Natural killer cell treated with Interleukin-12 subunit alpha and Interleukin-12 subunit beta and Interleukin-15 and Interleukin-18, amount 100 ng/mL, for 72 hours (primary cell): ENCODE results near the gene ZBBX. TPM values are rescaled to one million over a fixed set of nuclear protein-coding genes. Genes with fewer than 3 reads are reported as not detected.

Experiments used
- ATAC-seq, 2 donors: fragments of 150-1000 bp; cut with Tn5 transposase in 1 of 2; sonication (Bioruptor Pico), chemical (Tn5 transposase) in 1 of 2; 2 replicates each; pipeline ENCODE4 v1.10.0; 2021
- DNase-seq: peaks from one replicate; pipeline ENCODE4 v3.0.0; 2022; ENCODE audit warnings: low spot score
- H3K27ac Mint-ChIP-seq, 2 donors: 1 replicate in 1 of 2; 2 replicates in 1 of 2; pipeline ENCODE4 v1.8.0; 2022; ENCODE audit warnings: mixed read lengths in 2 of 2, mild to moderate bottlenecking in 1 of 2, moderate library complexity in 1 of 2
- H3K27me3 Mint-ChIP-seq, 2 donors: 1 replicate in 1 of 2; 2 replicates in 1 of 2; pipeline ENCODE4 v1.8.0; 2022; ENCODE audit warnings: mixed read lengths in 2 of 2
- H3K36me3 Mint-ChIP-seq: one replicate; pipeline ENCODE4 v1.8.0; 2022; ENCODE audit warnings: mixed read lengths
- H3K4me1 Mint-ChIP-seq, 2 donors: 1 replicate in 1 of 2; 2 replicates in 1 of 2; pipeline ENCODE4 v1.8.0; 2022; ENCODE audit warnings: low read depth in 2 of 2, mixed read lengths in 2 of 2, mild to moderate bottlenecking in 1 of 2
- H3K4me3 Mint-ChIP-seq: one replicate; pipeline ENCODE4 v1.8.0; 2022; ENCODE audit warnings: mixed read lengths
- H3K9me3 Mint-ChIP-seq: 2 replicates; pipeline ENCODE4 v1.8.0; 2022; ENCODE audit warnings: mixed read lengths
- total RNA-seq, 2 donors: library from RNA; stranded (reverse); gene quantifications; one replicate each; pipeline ENCODE4 v1.2.3, GENCODE V29; 2022

Gene ZBBX
- total RNA-seq, 2 donors from 2014 or later: not detected

GRCh38 chr3:167355446-167355845 is 24.7 kb downstream of the ZBBX start:
- no peak overlapping the region for H3K4me3 Mint-ChIP-seq
- H3K27me3 Mint-ChIP-seq: no peaks in the 10 kb centered on the region
- no peak for DNase-seq
- peaks cover 5% of the 10 kb centered on the region for H3K9me3 Mint-ChIP-seq
- H3K36me3 Mint-ChIP-seq: no peaks in the 10 kb centered on the region
- ATAC-seq: no peak
- H3K27ac Mint-ChIP-seq: no peak overlapping the region
- no peaks in the 10 kb centered on the region for H3K4me1 Mint-ChIP-seq

GRCh38 chr3:167354751-167355150 is 25.3 kb downstream of the ZBBX start:
- Mint-ChIP-seq H3K4me3 (no peak overlapping the region), H3K27me3 (no peaks in the 10 kb centered on the region), H3K4me1 (no peaks in the 10 kb centered on the region), H3K9me3 (peaks cover 5% of the 10 kb centered on the region), H3K27ac (no peak overlapping the region), H3K36me3 (no peaks in the 10 kb centered on the region)
- ATAC-seq (no peak), DNase-seq (no peak)

- no peaks in the 10 kb centered on the region for H3K9me3 Mint-ChIP-seq
- DNase-seq: no peak
- no peak overlapping the region for H3K4me3 Mint-ChIP-seq
- no peaks in the 10 kb centered on the region for H3K4me1 Mint-ChIP-seq
- H3K27ac Mint-ChIP-seq: no peak overlapping the region
- no peaks in the 10 kb centered on the region for H3K36me3 Mint-ChIP-seq
- H3K27me3 Mint-ChIP-seq: no peaks in the 10 kb centered on the region
- ATAC-seq: no peak
Observed at GRCh38 chr3:167350245-167350862, 29.7 kb downstream of the ZBBX start.

GRCh38 chr3:167346171-167346570 is 33.9 kb downstream of the ZBBX start:
- no peaks in the 10 kb centered on the region for H3K27me3 Mint-ChIP-seq
- no peaks in the 10 kb centered on the region for H3K36me3 Mint-ChIP-seq
- no peak overlapping the region for H3K27ac Mint-ChIP-seq
- no peaks in the 10 kb centered on the region for H3K9me3 Mint-ChIP-seq
- no peak overlapping the region for H3K4me3 Mint-ChIP-seq
- H3K4me1 Mint-ChIP-seq: no peaks in the 10 kb centered on the region
- DNase-seq (no peak), ATAC-seq (no peak)

GRCh38 chr3:167330993-167331785 is 48.9 kb downstream of the ZBBX start:
- Mint-ChIP-seq H3K4me1 (no peaks in the 10 kb centered on the region), H3K36me3 (no peaks in the 10 kb centered on the region), H3K27me3 (no peaks in the 10 kb centered on the region), H3K27ac (no peak overlapping the region), H3K4me3 (no peak overlapping the region), H3K9me3 (peaks cover 17% of the 10 kb centered on the region)
- no peak for ATAC-seq
- no peak for DNase-seq

- no peak overlapping the region for H3K4me3 Mint-ChIP-seq
- H3K36me3 Mint-ChIP-seq: no peaks in the 10 kb centered on the region
- no peak overlapping the region for H3K27ac Mint-ChIP-seq
- ATAC-seq: no peak
- DNase-seq: no peak
- H3K9me3 Mint-ChIP-seq: peaks cover 19% of the 10 kb centered on the region
- H3K4me1 Mint-ChIP-seq: no peaks in the 10 kb centered on the region
- H3K27me3 Mint-ChIP-seq: no peaks in the 10 kb centered on the region
Observed at GRCh38 chr3:167323572-167323971, 56.5 kb downstream of the ZBBX start.

GRCh38 chr3:167318996-167319615 is 61.0 kb downstream of the ZBBX start:
- Mint-ChIP-seq H3K27ac (no peak overlapping the region), H3K4me3 (no peak overlapping the region), H3K4me1 (no peaks in the 10 kb centered on the region)

GRCh38 chr3:167318306-167318705 is 61.8 kb downstream of the ZBBX start:
- Mint-ChIP-seq H3K27ac (no peak overlapping the region), H3K4me3 (no peak overlapping the region), H3K36me3 (no peaks in the 10 kb centered on the region), H3K9me3 (peaks cover 9% of the 10 kb centered on the region), H3K27me3 (no peaks in the 10 kb centered on the region), H3K4me1 (no peaks in the 10 kb centered on the region)
- ATAC-seq (no peak), DNase-seq (no peak)

More at GRCh38 chr3:167318996-167319615, 61.0 kb downstream of the ZBBX start:
- Mint-ChIP-seq H3K27me3 (no peaks in the 10 kb centered on the region), H3K9me3 (peaks cover 9% of the 10 kb centered on the region), H3K36me3 (no peaks in the 10 kb centered on the region)
- ATAC-seq: no peak
- DNase-seq: no peak

- Mint-ChIP-seq H3K27me3 (no peaks in the 10 kb centered on the region), H3K36me3 (no peaks in the 10 kb centered on the region), H3K9me3 (peaks cover 12% of the 10 kb centered on the region), H3K4me3 (no peak overlapping the region), H3K4me1 (no peaks in the 10 kb centered on the region), H3K27ac (no peak overlapping the region)
- ATAC-seq (no peak), DNase-seq (no peak)
Observed at GRCh38 chr3:167306319-167306718, 73.8 kb downstream of the ZBBX start.

- Mint-ChIP-seq H3K4me1 (no peaks in the 10 kb centered on the region), H3K4me3 (no peak overlapping the region)
Observed at GRCh38 chr3:167305340-167305890, 74.7 kb downstream of the ZBBX start.

GRCh38 chr3:167304077-167304476 is 76.0 kb downstream of the ZBBX start:
- DNase-seq (no peak), ATAC-seq (no peak)
- no peak overlapping the region for H3K4me3 Mint-ChIP-seq
- H3K27me3 Mint-ChIP-seq: no peaks in the 10 kb centered on the region
- H3K36me3 Mint-ChIP-seq: no peaks in the 10 kb centered on the region
- peaks cover 5% of the 10 kb centered on the region for H3K9me3 Mint-ChIP-seq
- no peaks in the 10 kb centered on the region for H3K4me1 Mint-ChIP-seq
- H3K27ac Mint-ChIP-seq: no peak overlapping the region

More at GRCh38 chr3:167305340-167305890, 74.7 kb downstream of the ZBBX start:
- H3K27me3 Mint-ChIP-seq: no peaks in the 10 kb centered on the region
- H3K27ac Mint-ChIP-seq: no peak overlapping the region
- no peaks in the 10 kb centered on the region for H3K36me3 Mint-ChIP-seq
- DNase-seq (no peak), ATAC-seq (no peak)
- H3K9me3 Mint-ChIP-seq: peaks cover 8% of the 10 kb centered on the region

GRCh38 chr3:167302678-167303077 is 77.4 kb downstream of the ZBBX start:
- Mint-ChIP-seq H3K4me1 (no peaks in the 10 kb centered on the region), H3K36me3 (no peaks in the 10 kb centered on the region), H3K27ac (no peak overlapping the region), H3K4me3 (no peak overlapping the region), H3K27me3 (no peaks in the 10 kb centered on the region), H3K9me3 (peaks cover 3% of the 10 kb centered on the region)
- ATAC-seq (no peak), DNase-seq (no peak)

- ATAC-seq (no peak), DNase-seq (no peak)
- H3K9me3 Mint-ChIP-seq: peaks cover 7% of the 10 kb centered on the region
- H3K27ac Mint-ChIP-seq: no peak overlapping the region
- no peaks in the 10 kb centered on the region for H3K36me3 Mint-ChIP-seq
- H3K4me3 Mint-ChIP-seq: no peak overlapping the region
- H3K27me3 Mint-ChIP-seq: no peaks in the 10 kb centered on the region
- H3K4me1 Mint-ChIP-seq: no peaks in the 10 kb centered on the region
Observed at GRCh38 chr3:167300207-167300606, 79.9 kb downstream of the ZBBX start.

- Mint-ChIP-seq H3K4me3 (no peak overlapping the region), H3K27ac (no peak overlapping the region), H3K9me3 (peaks cover 17% of the 10 kb centered on the region), H3K4me1 (no peaks in the 10 kb centered on the region), H3K36me3 (peaks cover 5% of the 10 kb centered on the region), H3K27me3 (no peaks in the 10 kb centered on the region)
- ATAC-seq: no peak
- DNase-seq: no peak
Observed at GRCh38 chr3:167289435-167289834, 90.7 kb downstream of the ZBBX start.
